Measurements from ENCODE around the gene PLAC8L1.

Gene PLAC8L1

GRCh38 chr5:146050086-146050485 is 55.3 kb downstream of the PLAC8L1 start:
- no peaks in the 10 kb centered on the region for H3K4me1 ChIP-seq
- H3K27me3 ChIP-seq (ENCODE audit: control insufficient read depth, insufficient read depth, low read length), result no peaks in the 10 kb centered on the region
- H3K4me3 ChIP-seq (ENCODE audit: low read depth, low read length), result no peak overlapping the region
- H3K79me2 ChIP-seq, result no peaks in the 10 kb centered on the region
- peaks cover 4% of the 10 kb centered on the region for H3K36me3 ChIP-seq (ENCODE audit: control insufficient read depth, insufficient read depth, low read length)
- no peak overlapping the region for H3K9ac ChIP-seq
- H3K9me3 ChIP-seq (ENCODE audit: control insufficient read depth, low read length), result no peaks in the 10 kb centered on the region
- TF ChIP-seq, protein P1, sequence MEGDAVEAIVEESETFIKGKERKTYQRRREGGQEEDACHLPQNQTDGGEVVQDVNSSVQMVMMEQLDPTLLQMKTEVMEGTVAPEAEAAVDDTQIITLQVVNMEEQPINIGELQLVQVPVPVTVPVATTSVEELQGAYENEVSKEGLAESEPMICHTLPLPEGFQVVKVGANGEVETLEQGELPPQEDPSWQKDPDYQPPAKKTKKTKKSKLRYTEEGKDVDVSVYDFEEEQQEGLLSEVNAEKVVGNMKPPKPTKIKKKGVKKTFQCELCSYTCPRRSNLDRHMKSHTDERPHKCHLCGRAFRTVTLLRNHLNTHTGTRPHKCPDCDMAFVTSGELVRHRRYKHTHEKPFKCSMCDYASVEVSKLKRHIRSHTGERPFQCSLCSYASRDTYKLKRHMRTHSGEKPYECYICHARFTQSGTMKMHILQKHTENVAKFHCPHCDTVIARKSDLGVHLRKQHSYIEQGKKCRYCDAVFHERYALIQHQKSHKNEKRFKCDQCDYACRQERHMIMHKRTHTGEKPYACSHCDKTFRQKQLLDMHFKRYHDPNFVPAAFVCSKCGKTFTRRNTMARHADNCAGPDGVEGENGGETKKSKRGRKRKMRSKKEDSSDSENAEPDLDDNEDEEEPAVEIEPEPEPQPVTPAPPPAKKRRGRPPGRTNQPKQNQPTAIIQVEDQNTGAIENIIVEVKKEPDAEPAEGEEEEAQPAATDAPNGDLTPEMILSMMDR (IDR thresholded peaks at IDR 0.05), result no peak
- H3K4me2 ChIP-seq (ENCODE audit: low read length), result no peak overlapping the region
- H2AFZ ChIP-seq, result no peak overlapping the region
- H3K27ac ChIP-seq, result no peak overlapping the region

GRCh38 chr5:146049704-146050026 is 55.7 kb downstream of the PLAC8L1 start:
- TF ChIP-seq, protein P1 (IDR thresholded peaks at IDR 0.05), result no peak
- H2AFZ ChIP-seq, result no peak overlapping the region
- H3K9me3 ChIP-seq (ENCODE audit: control insufficient read depth, low read length), result no peaks in the 10 kb centered on the region
- H3K4me1 ChIP-seq, result no peaks in the 10 kb centered on the region
- peaks cover 4% of the 10 kb centered on the region for H3K36me3 ChIP-seq (ENCODE audit: control insufficient read depth, insufficient read depth, low read length)
- H3K4me2 ChIP-seq (ENCODE audit: low read length), result no peak overlapping the region
- H3K27ac ChIP-seq, result no peak overlapping the region
- H3K27me3 ChIP-seq (ENCODE audit: control insufficient read depth, insufficient read depth, low read length), result no peaks in the 10 kb centered on the region
- no peaks in the 10 kb centered on the region for H3K79me2 ChIP-seq
- H3K9ac ChIP-seq, result no peak overlapping the region
- H3K4me3 ChIP-seq (ENCODE audit: low read depth, low read length), result no peak overlapping the region

DNA sequence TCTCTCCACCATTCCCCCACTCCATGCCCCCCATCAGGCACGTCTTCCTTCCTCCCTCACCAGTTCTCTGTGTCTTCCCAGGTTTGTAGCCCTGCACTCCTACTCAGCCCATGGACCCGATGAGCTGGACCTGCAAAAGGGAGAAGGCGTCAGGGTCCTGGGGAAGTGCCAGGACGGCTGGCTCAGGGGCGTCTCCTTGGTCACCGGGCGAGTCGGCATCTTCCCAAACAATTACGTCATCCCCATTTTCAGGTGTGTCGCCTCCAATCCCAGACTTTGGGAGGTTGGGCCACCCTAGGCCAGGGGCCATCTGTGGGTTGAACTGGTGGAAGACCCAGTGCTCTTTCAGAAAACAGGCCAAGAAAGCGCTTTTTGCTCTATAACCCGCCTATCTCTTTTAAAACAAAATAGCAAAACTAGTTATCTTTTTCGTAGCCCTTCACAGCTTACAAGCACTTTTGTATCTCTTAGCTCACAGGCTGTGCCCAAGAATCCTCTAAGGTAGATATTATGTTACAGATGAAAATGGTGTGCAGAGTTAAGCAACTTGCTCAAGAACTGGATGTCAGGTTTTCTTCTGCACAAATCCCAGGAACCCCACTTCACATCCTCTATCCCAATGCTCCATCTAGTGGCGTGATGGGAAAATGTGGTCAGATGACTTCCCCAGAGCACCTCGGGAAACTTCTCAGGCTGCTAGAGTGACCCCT is 56.2 kb downstream of the PLAC8L1 start:
- no peak overlapping the region for H3K9ac ChIP-seq
- no peak overlapping the region for H3K27ac ChIP-seq
- H3K4me3 ChIP-seq (ENCODE audit: low read depth, low read length), result no peak overlapping the region

GRCh38 chr5:146047396-146047795 is 58.0 kb downstream of the PLAC8L1 start:
- no peaks in the 10 kb centered on the region for H3K27me3 ChIP-seq (ENCODE audit: control insufficient read depth, insufficient read depth, low read length)
- H3K4me3 ChIP-seq (ENCODE audit: low read depth, low read length), result no peak overlapping the region
- no peak overlapping the region for H3K9ac ChIP-seq
- no peaks in the 10 kb centered on the region for H3K9me3 ChIP-seq (ENCODE audit: control insufficient read depth, low read length)
- H3K4me1 ChIP-seq, result no peaks in the 10 kb centered on the region
- H2AFZ ChIP-seq, result no peak overlapping the region
- no peaks in the 10 kb centered on the region for H3K79me2 ChIP-seq
- no peak overlapping the region for H3K27ac ChIP-seq
- peaks cover under 1% of the 10 kb centered on the region for H3K36me3 ChIP-seq (ENCODE audit: control insufficient read depth, insufficient read depth, low read length)
- no peak overlapping the region for H3K4me2 ChIP-seq (ENCODE audit: low read length)
- TF ChIP-seq, protein P1 (IDR thresholded peaks at IDR 0.05), result no peak

More for the DNA sequence above, 56.2 kb downstream of the PLAC8L1 start:
- Histone ChIP-seq H3K36me3 (ENCODE audit: control insufficient read depth, insufficient read depth, low read length) (peaks cover 4% of the 10 kb centered on the region), H3K4me2 (ENCODE audit: low read length) (no peak overlapping the region), H3K27me3 (ENCODE audit: control insufficient read depth, insufficient read depth, low read length) (no peaks in the 10 kb centered on the region), H2AFZ (no peak overlapping the region), H3K9me3 (ENCODE audit: control insufficient read depth, low read length) (no peaks in the 10 kb centered on the region), H3K4me1 (no peaks in the 10 kb centered on the region), H3K79me2 (no peaks in the 10 kb centered on the region)
- TF ChIP-seq, protein P1 (IDR thresholded peaks at IDR 0.05), result peak; percentile 43

GRCh38 chr5:146043722-146044121 is 61.7 kb downstream of the PLAC8L1 start:
- TF ChIP-seq, protein P1 (IDR thresholded peaks at IDR 0.05), result no peak
- Histone ChIP-seq H3K79me2 (no peaks in the 10 kb centered on the region), H3K4me2 (ENCODE audit: low read length) (no peak overlapping the region), H3K4me3 (ENCODE audit: low read depth, low read length) (no peak overlapping the region), H3K9me3 (ENCODE audit: control insufficient read depth, low read length) (no peaks in the 10 kb centered on the region), H3K4me1 (no peaks in the 10 kb centered on the region), H3K27me3 (ENCODE audit: control insufficient read depth, insufficient read depth, low read length) (no peaks in the 10 kb centered on the region), H3K9ac (no peak overlapping the region), H3K36me3 (ENCODE audit: control insufficient read depth, insufficient read depth, low read length) (no peaks in the 10 kb centered on the region), H2AFZ (no peak overlapping the region), H3K27ac (no peak overlapping the region)

Data from parathyroid adenoma (tissue), 2 donors.